ENCODE data around the gene ESPN. TPM values are rescaled to one million over a fixed set of nuclear protein-coding genes. Genes with fewer than 3 reads are reported as not detected.

ESPN gene
- total RNA-seq, 1 donor from 2014 or later: 54.0 TPM

GRCh38 chr1:6416906-6417305 is 7.7 kb upstream of the ESPN start:
- H3K27ac Mint-ChIP-seq: no peak overlapping the region
- DNase-seq (ENCODE audit: low spot score, unreplicated experiment): no peak
- no peaks in the 10 kb centered on the region for H3K9me3 Mint-ChIP-seq (ENCODE audit: low read depth)
- peaks cover 4% of the 10 kb centered on the region for H3K4me1 Mint-ChIP-seq (ENCODE audit: low read depth)
- TF ChIP-seq CTCF (IDR thresholded peaks at IDR 0.05; ENCODE audit: unreplicated experiment): no peak
- H3K4me3 Mint-ChIP-seq (ENCODE audit: low read depth): no peak overlapping the region
- H3K36me3 Mint-ChIP-seq (ENCODE audit: insufficient read depth): no peaks in the 10 kb centered on the region
- peaks cover 70% of the 10 kb centered on the region for H3K27me3 Mint-ChIP-seq

GRCh38 chr1:6417961-6418667 is 6.5 kb upstream of the ESPN start:
- Mint-ChIP-seq H3K27me3 (peaks cover 77% of the 10 kb centered on the region), H3K4me3 (ENCODE audit: low read depth) (no peak overlapping the region)

GRCh38 chr1:6418668-6419396 is 5.7 kb upstream of the ESPN start:
- Mint-ChIP-seq H3K27ac (no peak overlapping the region), H3K4me1 (ENCODE audit: low read depth) (peaks cover 3% of the 10 kb centered on the region), H3K27me3 (peaks cover 84% of the 10 kb centered on the region), H3K36me3 (ENCODE audit: insufficient read depth) (no peaks in the 10 kb centered on the region), H3K4me3 (ENCODE audit: low read depth) (no peak overlapping the region), H3K9me3 (ENCODE audit: low read depth) (no peaks in the 10 kb centered on the region)
- TF ChIP-seq CTCF (IDR thresholded peaks at IDR 0.05; ENCODE audit: unreplicated experiment): no peak
- DNase-seq (ENCODE audit: low spot score, unreplicated experiment): no peak

More at GRCh38 chr1:6417961-6418667, 6.5 kb upstream of the ESPN start:
- DNase-seq (ENCODE audit: low spot score, unreplicated experiment): no peak
- TF ChIP-seq CTCF (IDR thresholded peaks at IDR 0.05; ENCODE audit: unreplicated experiment): no peak
- no peaks in the 10 kb centered on the region for H3K9me3 Mint-ChIP-seq (ENCODE audit: low read depth)
- no peak overlapping the region for H3K27ac Mint-ChIP-seq
- H3K36me3 Mint-ChIP-seq (ENCODE audit: insufficient read depth): no peaks in the 10 kb centered on the region
- H3K4me1 Mint-ChIP-seq (ENCODE audit: low read depth): peaks cover 3% of the 10 kb centered on the region

- DNase-seq (ENCODE audit: low spot score, unreplicated experiment): no peak
- no peaks in the 10 kb centered on the region for H3K36me3 Mint-ChIP-seq (ENCODE audit: insufficient read depth)
- H3K27ac Mint-ChIP-seq: no peak overlapping the region
- TF ChIP-seq CTCF (IDR thresholded peaks at IDR 0.05; ENCODE audit: unreplicated experiment): no peak
- no peak overlapping the region for H3K4me3 Mint-ChIP-seq (ENCODE audit: low read depth)
- peaks cover 86% of the 10 kb centered on the region for H3K27me3 Mint-ChIP-seq
- no peaks in the 10 kb centered on the region for H3K9me3 Mint-ChIP-seq (ENCODE audit: low read depth)
- peaks cover 2% of the 10 kb centered on the region for H3K4me1 Mint-ChIP-seq (ENCODE audit: low read depth)
Observed at GRCh38 chr1:6419397-6419803, 5.2 kb upstream of the ESPN start.

- Mint-ChIP-seq H3K27me3 (peaks cover 82% of the 10 kb centered on the region), H3K4me1 (ENCODE audit: low read depth) (no peaks in the 10 kb centered on the region), H3K4me3 (ENCODE audit: low read depth) (peak within 1 kb of the TSS; percentile 11), H3K9me3 (ENCODE audit: low read depth) (no peaks in the 10 kb centered on the region), H3K36me3 (ENCODE audit: insufficient read depth) (no peaks in the 10 kb centered on the region), H3K27ac (no peak within 1 kb of the TSS)
- no peak for DNase-seq (ENCODE audit: low spot score, unreplicated experiment)
- TF ChIP-seq CTCF (IDR thresholded peaks at IDR 0.05; ENCODE audit: unreplicated experiment): no peak
Observed at GRCh38 chr1:6419804-6420453, 4.6 kb upstream of the ESPN start, which contains the start of gene HES2. Gene HES2, minus strand, starts transcription at chr1:6419919. Its CDS starts 99 bp downstream, at chr1:6419820.
